Measurements from ENCODE around the gene ZNF280D.

The ZNF280D gene

DNA sequence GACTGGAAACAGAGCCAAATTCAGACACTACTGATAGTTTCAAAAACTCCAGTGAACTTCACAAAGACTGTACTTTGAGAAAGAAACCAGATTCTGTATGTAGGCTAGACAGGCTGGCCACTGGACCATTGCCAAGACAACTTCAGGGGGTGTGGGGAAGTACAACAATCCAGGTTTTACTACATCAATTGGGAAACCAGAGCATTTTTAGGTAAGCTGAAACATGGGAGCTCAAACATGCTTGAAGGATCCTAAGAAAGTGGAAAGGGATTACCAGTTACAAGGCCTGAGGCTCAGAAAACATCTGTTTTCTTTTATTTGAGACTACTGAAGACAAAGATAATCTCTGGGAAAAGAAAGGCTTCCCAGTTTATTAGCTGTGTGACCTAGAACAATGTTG is 26.9 kb upstream of the ZNF280D start:
- TF ChIP-seq, protein P1, sequence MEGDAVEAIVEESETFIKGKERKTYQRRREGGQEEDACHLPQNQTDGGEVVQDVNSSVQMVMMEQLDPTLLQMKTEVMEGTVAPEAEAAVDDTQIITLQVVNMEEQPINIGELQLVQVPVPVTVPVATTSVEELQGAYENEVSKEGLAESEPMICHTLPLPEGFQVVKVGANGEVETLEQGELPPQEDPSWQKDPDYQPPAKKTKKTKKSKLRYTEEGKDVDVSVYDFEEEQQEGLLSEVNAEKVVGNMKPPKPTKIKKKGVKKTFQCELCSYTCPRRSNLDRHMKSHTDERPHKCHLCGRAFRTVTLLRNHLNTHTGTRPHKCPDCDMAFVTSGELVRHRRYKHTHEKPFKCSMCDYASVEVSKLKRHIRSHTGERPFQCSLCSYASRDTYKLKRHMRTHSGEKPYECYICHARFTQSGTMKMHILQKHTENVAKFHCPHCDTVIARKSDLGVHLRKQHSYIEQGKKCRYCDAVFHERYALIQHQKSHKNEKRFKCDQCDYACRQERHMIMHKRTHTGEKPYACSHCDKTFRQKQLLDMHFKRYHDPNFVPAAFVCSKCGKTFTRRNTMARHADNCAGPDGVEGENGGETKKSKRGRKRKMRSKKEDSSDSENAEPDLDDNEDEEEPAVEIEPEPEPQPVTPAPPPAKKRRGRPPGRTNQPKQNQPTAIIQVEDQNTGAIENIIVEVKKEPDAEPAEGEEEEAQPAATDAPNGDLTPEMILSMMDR (IDR thresholded peaks at IDR 0.05; ENCODE audit: low read depth, low read length) = no peak
- H3K4me3 ChIP-seq (ENCODE audit: low read depth, low read length) = no peak overlapping the region

DNA sequence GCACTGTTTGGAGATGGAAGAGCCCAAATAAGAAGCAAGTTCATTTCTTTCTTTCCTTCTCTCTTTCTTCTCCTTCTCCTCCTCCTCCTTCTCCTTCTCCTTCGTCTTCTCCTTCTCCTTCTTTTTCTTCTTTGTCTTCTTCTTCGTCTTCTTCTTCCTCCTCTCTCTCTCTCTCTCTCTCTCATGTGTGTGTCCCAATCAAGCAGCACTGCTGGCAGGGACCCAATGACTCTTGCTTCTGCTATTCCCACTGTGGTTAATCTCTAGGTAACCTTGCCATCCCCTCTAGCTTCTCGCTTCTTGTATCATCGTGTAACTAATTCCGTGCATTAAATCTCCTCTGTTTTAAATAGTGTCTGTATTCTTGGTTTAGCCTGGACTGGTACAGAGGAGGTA is 26.1 kb upstream of the ZNF280D start:
- H3K4me3 ChIP-seq (ENCODE audit: low read depth, low read length) = no peak overlapping the region
- TF ChIP-seq, protein P1 (IDR thresholded peaks at IDR 0.05; ENCODE audit: low read depth, low read length) = no peak

DNA sequence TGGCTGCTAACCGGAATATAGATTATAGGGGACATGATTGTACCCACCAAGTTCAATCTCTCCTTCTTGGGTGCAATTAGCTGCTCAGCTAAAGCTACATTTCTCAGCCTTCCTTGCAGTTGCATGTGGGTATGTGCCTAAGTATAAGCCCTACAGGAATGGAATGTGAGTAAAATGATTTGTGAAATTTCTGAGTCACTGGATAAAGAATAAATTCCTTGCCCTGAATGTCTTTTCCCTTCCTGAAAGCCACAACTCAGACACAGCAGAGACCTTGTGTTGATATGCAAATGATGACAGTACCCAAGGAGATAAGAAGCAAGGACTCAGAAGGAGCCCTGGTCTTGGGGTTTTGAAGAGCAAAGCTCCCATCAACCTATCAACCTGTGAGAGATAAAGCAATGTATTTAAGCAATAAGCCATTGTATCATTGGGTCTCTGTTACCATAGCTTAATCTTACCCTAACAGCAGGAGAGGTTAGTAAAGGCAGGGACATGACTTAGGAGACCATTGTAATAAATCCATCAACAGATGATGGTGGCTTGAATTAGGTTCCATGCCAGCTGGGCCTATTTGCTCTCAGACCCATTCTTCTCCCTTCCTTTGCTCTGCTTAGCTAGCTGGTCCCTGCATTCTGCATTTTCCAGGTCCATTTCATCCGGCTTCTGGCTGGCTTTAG is 25.6 kb upstream of the ZNF280D start:
- no peak overlapping the region for H3K4me3 ChIP-seq (ENCODE audit: low read depth, low read length)
- TF ChIP-seq, protein P1 (IDR thresholded peaks at IDR 0.05; ENCODE audit: low read depth, low read length) = no peak

DNA sequence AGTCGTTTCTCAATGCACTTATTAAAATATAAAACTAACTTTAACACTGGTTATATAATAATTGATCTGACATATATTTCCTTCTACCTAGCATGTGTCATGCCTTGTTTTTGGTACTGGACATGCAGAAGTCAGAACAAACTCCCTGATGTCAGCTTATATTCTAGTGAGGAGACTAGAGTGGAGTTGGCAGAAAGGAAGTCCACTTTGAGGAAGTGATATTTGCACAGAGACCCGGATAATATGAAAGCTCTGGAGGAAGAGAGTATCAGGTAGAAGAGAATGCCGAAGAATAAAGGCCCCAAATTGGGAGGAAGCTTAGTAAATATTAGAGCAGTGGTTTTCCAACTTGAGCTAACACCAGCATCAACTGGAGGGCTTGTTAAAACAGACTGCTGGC is 24.6 kb upstream of the ZNF280D start:
- H3K4me3 ChIP-seq (ENCODE audit: low read depth, low read length) = no peak overlapping the region
- TF ChIP-seq, protein P1 (IDR thresholded peaks at IDR 0.05; ENCODE audit: low read depth, low read length) = no peak

DNA sequence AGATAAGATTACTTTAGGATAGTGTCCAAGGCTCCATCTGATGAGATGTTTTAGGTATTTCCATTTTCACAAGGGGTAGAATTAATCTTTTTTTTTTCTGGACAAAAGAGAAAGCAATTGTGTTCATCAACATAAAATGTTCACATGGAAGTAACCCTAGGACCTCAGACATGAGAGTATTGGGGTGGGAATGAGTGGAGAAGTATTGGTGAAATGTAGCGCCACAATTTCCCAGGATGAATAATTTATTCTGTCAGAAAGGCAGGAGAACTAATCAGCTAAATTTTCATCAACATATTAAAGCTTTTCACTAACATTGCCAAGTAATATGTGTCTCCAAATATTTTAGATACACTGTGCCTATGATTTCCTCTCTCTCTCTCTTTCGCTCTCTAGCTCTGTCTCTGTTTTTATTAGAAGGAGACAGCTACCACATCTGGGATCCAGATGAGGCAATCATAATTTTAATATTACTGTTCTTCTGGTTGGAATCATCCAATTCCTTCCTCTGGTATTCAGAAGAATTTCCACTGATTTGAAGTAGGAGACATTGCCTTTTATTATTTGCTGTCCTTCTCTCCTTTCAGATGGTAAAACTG is 21.6 kb upstream of the ZNF280D start:
- no peak overlapping the region for H3K4me3 ChIP-seq (ENCODE audit: low read depth, low read length)
- TF ChIP-seq, protein P1 (IDR thresholded peaks at IDR 0.05; ENCODE audit: low read depth, low read length) = no peak

DNA sequence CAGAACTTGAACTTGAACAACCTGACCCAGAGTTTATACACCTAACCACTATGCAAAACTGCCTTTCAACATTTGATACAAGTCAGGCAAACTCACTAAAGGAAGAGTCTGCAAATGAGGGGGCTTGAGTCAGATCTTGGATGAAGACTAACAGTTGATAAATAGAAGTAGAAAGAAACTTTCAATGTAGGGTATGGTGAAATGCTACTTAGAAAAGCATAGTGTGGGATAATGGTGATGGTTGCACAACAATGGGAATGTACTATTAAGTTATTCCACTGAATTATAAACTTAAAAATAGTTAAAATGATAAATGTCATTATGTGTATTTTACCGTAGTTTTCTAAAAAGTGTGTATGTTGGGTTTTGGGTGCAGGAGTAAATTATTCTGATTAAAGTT is 19.7 kb upstream of the ZNF280D start:
- H3K4me3 ChIP-seq (ENCODE audit: low read depth, low read length) = no peak overlapping the region
- TF ChIP-seq, protein P1 (IDR thresholded peaks at IDR 0.05; ENCODE audit: low read depth, low read length) = no peak

DNA sequence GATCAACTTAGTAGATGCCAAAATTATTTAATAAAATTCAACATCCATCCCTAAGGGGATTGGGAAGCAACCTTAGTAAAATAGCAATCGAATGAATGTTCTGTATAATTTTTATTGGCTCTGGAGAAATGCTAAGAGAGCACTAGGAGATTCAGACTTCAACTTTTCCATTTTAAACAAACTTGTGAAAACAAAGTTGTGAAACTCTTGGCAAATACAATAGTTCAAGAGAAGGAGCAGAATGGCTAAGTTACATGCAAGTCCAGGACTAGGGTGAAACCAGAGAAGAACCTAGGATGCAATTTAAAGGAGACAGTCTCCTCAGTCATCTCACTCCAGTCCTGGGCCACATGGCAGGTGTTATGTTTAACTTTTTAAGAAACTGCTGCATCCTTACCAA is 16.7 kb upstream of the ZNF280D start:
- H3K4me3 ChIP-seq (ENCODE audit: low read depth, low read length) = no peak overlapping the region
- TF ChIP-seq, protein P1 (IDR thresholded peaks at IDR 0.05; ENCODE audit: low read depth, low read length) = no peak

All from WI38 (cell line).